Retinal pigment epithelial cell (primary cell): ENCODE measurements around the gene MID1.
A peak's percentile ranks its signal among the peaks of the same experiment; 100 is the strongest.

Experiments
- DNase-seq: peaks from one replicate; pipeline ENCODE4 v3.0.0-alpha.2; 2010; ENCODE audit warnings: low read depth
- H3K4me3 ChIP-seq: 2 replicates; pipeline ENCODE4 v1.5.1; 2011; ENCODE audit warnings: mild to moderate bottlenecking, low read length, control low read depth, moderate library complexity
- CTCF ChIP-seq: conservative IDR thresholded peaks from 2 replicates; pipeline ENCODE4 v1.5.1; 2011; ENCODE audit warnings: low read depth, low read length, control low read depth, inconsistent platforms

The MID1 gene

GRCh38 chrX:10620121-10620699, at the start of gene MID1:
Gene MID1 (minus strand): TSS chrX:10620585. CDS start chrX:10567547, 53,038 bp downstream.
- H3K4me3 ChIP-seq, result peak within 1 kb of the TSS; percentile 77
- no peak for TF ChIP-seq CTCF
- DNase-seq, result peak; percentile 62

GRCh38 chrX:10667143-10667542, 46.8 kb upstream of the MID1 start:
- DNase-seq, result no peak
- H3K4me3 ChIP-seq, result no peak overlapping the region
- TF ChIP-seq CTCF, result no peak

- no peak for DNase-seq
- TF ChIP-seq CTCF, result no peak
Measured at GRCh38 chrX:10666102-10666501, 45.7 kb upstream of the MID1 start.

GRCh38 chrX:10665681-10666080, 45.3 kb upstream of the MID1 start:
- H3K4me3 ChIP-seq, result no peak overlapping the region
- DNase-seq, result no peak
- no peak for TF ChIP-seq CTCF

More at GRCh38 chrX:10666102-10666501, 45.7 kb upstream of the MID1 start:
- no peak overlapping the region for H3K4me3 ChIP-seq

GRCh38 chrX:10660171-10660570, 39.8 kb upstream of the MID1 start:
- no peak for TF ChIP-seq CTCF
- no peak for DNase-seq

GRCh38 chrX:10656214-10656613, 35.8 kb upstream of the MID1 start:
- H3K4me3 ChIP-seq, result no peak overlapping the region
- DNase-seq, result no peak
- TF ChIP-seq CTCF, result no peak

More at GRCh38 chrX:10660171-10660570, 39.8 kb upstream of the MID1 start:
- H3K4me3 ChIP-seq, result no peak overlapping the region

- no peak overlapping the region for H3K4me3 ChIP-seq
- TF ChIP-seq CTCF, result no peak
- DNase-seq, result no peak
Measured at GRCh38 chrX:10654960-10655359, 34.6 kb upstream of the MID1 start.
